Duodenal mucosa (tissue), 2 donors: ENCODE measurements around the gene PPID.
"Not testable (repeated sequence)": the region's sequence is repeated elsewhere in the genome, so short reads cannot be mapped to it uniquely, and the experiment has no call there.

Source experiments
- H3K27ac ChIP-seq: one replicate; pipeline ENCODE4 v1.7.0; 2013; ENCODE audit warnings: low read depth, low read length
- H3K27me3 ChIP-seq, 2 donors: one replicate each; pipeline ENCODE4 v1.7.0; 2013; ENCODE audit warnings: low read length in 2 of 2, control low read depth in 1 of 2; ENCODE audit not compliant: insufficient read depth in 2 of 2, control insufficient read depth in 1 of 2
- H3K36me3 ChIP-seq, 2 donors: one replicate each; pipeline ENCODE4 v1.7.0; 2013; ENCODE audit warnings: low read length in 2 of 2, control low read depth in 1 of 2; ENCODE audit not compliant: insufficient read depth in 2 of 2, control insufficient read depth in 1 of 2
- H3K4me1 ChIP-seq, 2 donors: one replicate each; pipeline ENCODE4 v1.7.0; 2013; ENCODE audit warnings: low read length in 2 of 2, control low read depth in 1 of 2; ENCODE audit not compliant: insufficient read depth in 2 of 2, control insufficient read depth in 1 of 2
- H3K4me3 ChIP-seq, 2 donors: one replicate each; pipeline ENCODE4 v1.7.0; 2013; ENCODE audit warnings: low read length in 2 of 2, low read depth in 1 of 2
- H3K9ac ChIP-seq, 2 donors: one replicate each; pipeline ENCODE4 v1.7.0; 2013; ENCODE audit warnings: low read length in 2 of 2, low read depth in 1 of 2
- H3K9me3 ChIP-seq, 2 donors: one replicate each; pipeline ENCODE4 v1.7.0; 2013; ENCODE audit warnings: low read length in 2 of 2, control low read depth in 1 of 2; ENCODE audit not compliant: control insufficient read depth in 1 of 2

Gene PPID

DNA sequence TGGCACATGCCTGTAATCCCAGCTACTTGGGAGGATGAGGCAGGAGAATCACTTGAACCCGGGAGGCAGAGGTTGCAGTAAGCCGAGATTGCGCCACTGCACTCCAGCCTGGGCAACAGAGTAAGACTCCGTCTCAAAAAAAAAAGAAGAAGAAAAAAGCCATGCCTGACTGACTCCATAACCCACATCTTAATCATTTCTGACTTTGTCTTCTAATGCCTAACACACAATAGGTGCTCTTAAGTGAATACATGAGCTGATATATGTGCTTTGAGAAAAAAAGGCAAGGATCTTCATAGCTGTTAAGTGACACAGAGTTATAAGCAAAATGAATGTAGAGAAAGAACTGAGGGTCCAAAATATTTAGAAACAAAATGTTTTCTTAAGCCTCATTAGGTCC is 10.6 kb downstream of the PPID start:
- H3K9me3 ChIP-seq, H3K27ac ChIP-seq, H3K9ac ChIP-seq, H3K4me1 ChIP-seq, H3K4me3 ChIP-seq, H3K27me3 ChIP-seq: not testable (repeated sequence)
- H3K36me3 ChIP-seq = peaks cover 24 to 74% of the 10 kb centered on the region in 2 donors

DNA sequence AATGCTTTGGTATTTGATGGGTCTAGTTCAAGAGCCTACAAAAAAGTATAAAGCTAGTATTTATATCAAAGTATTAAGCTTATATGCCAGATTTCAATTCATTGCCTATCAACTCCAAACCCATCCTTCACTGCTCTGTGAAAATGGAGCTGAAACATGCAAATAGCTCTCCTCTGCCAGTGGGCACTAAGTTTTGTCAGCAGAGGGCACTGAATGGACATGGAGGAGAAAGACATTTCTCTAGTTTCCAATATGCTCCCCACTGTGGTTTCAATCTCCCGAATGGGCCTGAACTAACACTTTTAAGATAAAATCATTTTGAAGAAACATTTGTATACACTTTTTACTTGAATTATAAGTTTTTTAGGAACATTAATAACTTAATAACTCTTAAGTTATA is 12.4 kb downstream of the PPID start:
- Histone ChIP-seq H3K9me3 (no peaks in the 10 kb centered on the region), H3K4me3 (no peak overlapping the region), H3K27me3 (no peaks in the 10 kb centered on the region), H3K9ac (no peak overlapping the region), H3K27ac (no peak overlapping the region), H3K4me1 (no peaks in the 10 kb centered on the region), H3K36me3 (peaks cover 17 to 77% of the 10 kb centered on the region in 2 donors)

DNA sequence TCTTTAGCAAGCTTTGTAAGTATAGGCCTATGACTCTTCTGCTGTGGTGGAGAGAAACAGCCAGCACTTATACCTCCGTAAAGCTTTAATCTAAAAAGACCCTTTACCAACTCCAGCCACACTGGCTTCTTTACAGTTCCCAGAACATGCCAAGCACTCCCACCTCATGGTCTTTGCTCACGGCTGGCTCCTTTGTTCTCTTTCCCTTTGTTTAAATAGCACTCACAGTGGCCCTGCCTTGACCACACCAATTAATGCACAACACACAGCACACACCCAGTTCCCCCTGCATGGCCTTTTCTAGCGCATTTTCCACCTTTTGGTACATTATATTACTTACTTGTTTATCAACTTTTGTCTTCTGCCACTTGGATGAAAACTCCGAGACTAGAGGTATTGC is 18.9 kb downstream of the PPID start:
- Histone ChIP-seq H3K27me3 (no peaks in the 10 kb centered on the region), H3K9me3 (no peaks in the 10 kb centered on the region), H3K4me1 (no peaks in the 10 kb centered on the region), H3K4me3 (no peak overlapping the region), H3K9ac (no peak overlapping the region), H3K36me3 (peaks cover 18 to 58% of the 10 kb centered on the region in 2 donors), H3K27ac (no peak overlapping the region)

DNA sequence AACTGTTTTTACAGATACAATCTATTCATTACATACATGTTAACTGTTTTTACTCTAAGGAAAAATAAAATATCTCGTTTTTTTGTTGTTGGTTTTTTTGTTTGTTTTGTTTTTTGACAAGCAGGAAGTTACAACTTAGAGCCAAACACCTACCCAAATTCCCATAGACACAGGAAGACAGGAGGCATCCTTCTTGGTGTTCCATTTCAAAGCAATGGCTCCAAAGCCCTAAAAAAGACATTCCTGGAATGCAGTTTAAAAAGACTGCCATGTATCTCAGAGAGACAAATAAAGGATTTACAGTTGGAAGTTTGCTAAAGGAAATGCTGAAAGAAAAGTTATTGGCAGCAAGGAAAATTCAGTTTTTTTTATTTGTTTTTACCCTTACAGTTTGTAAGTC is 34.4 kb downstream of the PPID start:
- no peak overlapping the region for H3K9ac ChIP-seq
- H3K4me3 ChIP-seq = no peak overlapping the region
- no peaks in the 10 kb centered on the region for H3K9me3 ChIP-seq
- peaks cover 0 to 44% of the 10 kb centered on the region in 2 donors for H3K36me3 ChIP-seq
- no peaks in the 10 kb centered on the region for H3K4me1 ChIP-seq
- no peak overlapping the region for H3K27ac ChIP-seq
- no peaks in the 10 kb centered on the region for H3K27me3 ChIP-seq

DNA sequence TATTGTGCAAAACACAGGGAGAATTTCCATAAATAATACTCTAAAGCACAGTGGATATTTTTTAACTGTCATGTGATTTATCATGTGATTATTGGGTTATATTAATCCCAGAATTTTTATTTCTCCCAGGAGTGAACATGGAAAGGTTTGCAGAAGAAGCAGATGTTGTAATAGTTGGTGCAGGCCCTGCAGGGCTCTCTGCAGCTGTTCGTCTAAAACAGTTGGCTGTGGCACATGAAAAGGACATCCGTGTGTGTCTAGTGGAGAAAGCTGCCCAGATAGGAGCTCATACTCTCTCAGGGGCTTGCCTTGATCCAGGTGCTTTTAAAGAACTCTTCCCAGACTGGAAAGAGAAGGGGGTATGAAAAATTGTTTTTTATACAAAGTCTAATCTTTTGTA is 41.1 kb downstream of the PPID start:
- H3K36me3 ChIP-seq = peaks cover 10 to 37% of the 10 kb centered on the region in 2 donors
- H3K9ac ChIP-seq = no peak overlapping the region
- no peak overlapping the region for H3K4me3 ChIP-seq
- no peaks in the 10 kb centered on the region for H3K9me3 ChIP-seq
- H3K27me3 ChIP-seq = no peaks in the 10 kb centered on the region
- H3K27ac ChIP-seq = no peak overlapping the region
- peaks cover 3% of the 10 kb centered on the region in 2 donors for H3K4me1 ChIP-seq

DNA sequence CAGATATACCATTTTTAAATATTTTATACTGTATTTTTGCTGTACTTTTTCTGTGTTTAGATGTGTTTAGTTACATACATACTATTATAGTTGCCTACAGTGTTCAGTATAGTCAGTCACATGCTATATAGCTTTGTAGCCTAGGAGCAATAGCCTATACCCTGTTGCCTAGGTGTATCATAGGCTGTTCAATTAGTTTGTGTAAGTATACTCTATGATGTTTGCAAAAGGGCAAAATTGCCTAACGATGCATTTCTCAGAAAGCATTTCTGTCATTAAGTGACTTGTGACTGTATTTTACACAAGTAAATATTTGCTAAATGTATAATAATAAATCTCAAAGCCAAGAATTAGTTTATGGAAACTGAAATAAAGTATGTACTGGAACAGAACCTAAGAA is 41.6 kb downstream of the PPID start:
- Histone ChIP-seq H3K4me3 (no peak overlapping the region), H3K36me3 (peaks cover 10 to 33% of the 10 kb centered on the region in 2 donors), H3K4me1 (peaks cover 3% of the 10 kb centered on the region in 2 donors), H3K27ac (no peak overlapping the region), H3K9ac (no peak overlapping the region), H3K9me3 (no peaks in the 10 kb centered on the region), H3K27me3 (no peaks in the 10 kb centered on the region)

DNA sequence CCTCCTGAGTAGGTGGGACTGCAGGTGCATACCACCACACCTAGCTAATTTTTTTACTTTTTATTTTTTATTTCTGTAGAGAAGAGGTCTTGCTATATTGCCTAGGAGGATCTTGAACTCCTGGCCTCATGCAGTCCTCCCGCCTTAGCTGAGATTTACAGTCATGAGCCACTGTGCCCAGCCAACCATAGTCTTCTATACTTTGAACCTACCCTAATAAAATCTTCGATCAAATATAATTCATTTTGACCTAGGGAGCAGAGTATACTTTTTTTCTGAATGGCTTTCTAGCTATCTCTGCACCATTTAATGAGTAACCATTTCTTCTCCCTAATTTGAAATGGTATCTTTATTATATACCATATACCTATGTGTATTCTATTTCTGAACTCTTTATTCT is 44.4 kb downstream of the PPID start:
- no peaks in the 10 kb centered on the region for H3K9me3 ChIP-seq
- no peaks in the 10 kb centered on the region for H3K27me3 ChIP-seq
- peaks cover 10 to 12% of the 10 kb centered on the region in 2 donors for H3K36me3 ChIP-seq
- H3K9ac ChIP-seq = no peak overlapping the region
- H3K4me1 ChIP-seq = peaks cover 3 to 5% of the 10 kb centered on the region in 2 donors
- no peak overlapping the region for H3K27ac ChIP-seq
- no peak overlapping the region for H3K4me3 ChIP-seq

DNA sequence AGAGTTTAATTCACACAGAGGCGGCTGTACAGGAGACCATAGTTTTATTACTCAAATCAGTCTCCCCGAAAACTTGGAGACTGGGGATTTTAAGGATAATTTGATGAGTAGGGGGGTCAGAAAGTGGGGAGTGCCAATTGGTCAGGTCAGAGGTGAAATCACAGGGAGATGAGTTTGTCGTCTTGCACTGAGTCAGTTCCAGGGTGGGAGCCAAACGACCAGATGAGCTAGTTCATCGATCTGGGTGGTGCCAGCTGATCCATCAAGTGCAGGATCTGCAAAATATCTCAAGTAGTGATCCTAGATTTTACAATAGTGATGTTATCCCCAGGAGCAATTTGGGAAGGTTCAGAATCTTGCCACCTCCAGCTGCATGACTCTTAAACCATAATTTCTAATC is 47.1 kb downstream of the PPID start:
- H3K4me1 ChIP-seq = peaks cover 9 to 10% of the 10 kb centered on the region in 2 donors
- H3K9ac ChIP-seq = no peak overlapping the region
- no peak overlapping the region for H3K27ac ChIP-seq
- H3K27me3 ChIP-seq = no peaks in the 10 kb centered on the region
- no peaks in the 10 kb centered on the region for H3K9me3 ChIP-seq
- no peak overlapping the region for H3K4me3 ChIP-seq
- H3K36me3 ChIP-seq = peaks cover 0 to 3% of the 10 kb centered on the region in 2 donors

DNA sequence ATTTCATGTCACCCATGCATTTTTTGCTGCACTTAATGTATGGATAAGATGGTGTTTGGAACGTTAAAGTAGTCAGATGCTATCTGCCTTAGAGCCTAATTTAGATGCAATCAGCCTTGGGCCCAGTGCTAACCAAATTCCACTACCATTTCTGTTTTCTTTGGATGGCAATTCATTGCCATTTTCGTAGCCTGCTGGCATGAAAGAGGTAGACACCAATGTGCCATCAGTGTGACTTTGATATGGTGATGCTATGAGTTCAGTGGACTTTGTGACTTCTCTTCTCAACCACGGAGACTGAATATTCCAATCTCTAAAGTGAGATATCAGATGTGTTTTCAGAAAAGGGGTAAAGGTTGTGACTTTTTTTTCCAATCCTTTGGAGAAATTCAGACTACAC is 49.6 kb downstream of the PPID start:
- Histone ChIP-seq H3K27me3 (no peaks in the 10 kb centered on the region), H3K9ac (no peak overlapping the region), H3K36me3 (no peaks in the 10 kb centered on the region), H3K9me3 (no peaks in the 10 kb centered on the region), H3K27ac (no peak overlapping the region), H3K4me1 (peaks cover 14 to 19% of the 10 kb centered on the region in 2 donors), H3K4me3 (no peak overlapping the region)

DNA sequence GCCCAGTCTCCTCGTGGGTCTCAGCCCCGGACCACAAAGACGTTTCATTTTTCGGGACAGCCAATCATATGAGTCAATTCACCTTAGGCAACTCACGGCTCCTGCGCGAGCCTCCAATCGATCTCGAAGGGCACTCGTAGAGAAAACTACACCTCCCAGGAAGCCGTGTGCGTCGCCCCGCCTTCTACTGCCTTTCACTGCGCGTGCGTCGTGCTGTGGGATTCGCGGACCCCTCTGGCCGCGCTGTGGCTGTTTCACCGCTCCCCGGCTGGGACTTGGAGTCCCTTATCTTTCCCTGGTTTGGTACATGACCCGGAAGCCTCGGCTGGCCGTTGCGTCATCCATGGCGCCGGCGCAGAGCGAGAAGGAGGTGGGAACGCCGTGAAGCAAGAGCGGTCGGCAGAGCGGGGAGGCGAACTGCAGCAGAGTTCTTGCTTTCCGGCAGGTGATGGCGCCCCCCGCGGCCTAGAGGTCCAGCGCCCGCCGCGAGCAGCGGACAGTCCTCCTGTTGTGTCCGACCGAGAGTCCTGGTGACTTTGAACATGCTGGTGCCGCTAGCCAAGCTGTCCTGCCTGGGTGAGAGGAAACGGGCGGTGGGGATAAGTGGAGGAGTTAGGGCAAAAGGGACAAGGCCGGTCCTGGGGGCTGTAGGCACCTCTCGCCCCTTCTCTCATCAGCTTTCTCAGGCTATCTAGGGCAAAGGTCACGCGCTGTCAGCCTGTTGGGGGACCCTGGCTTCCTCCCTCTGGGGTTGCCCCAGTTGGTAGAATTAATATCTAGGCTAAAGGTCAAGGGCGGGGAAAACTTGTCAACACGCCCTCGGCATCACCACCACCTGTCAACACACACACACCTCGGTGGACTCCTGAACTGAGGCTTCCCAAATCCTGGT is 51.0 kb downstream of the PPID start, which contains the start of gene ETFDH:
TSS of gene ETFDH (plus strand) at position 382 of the 892 bp plus-strand sequence. CDS start at position 543, 161 bp downstream.
- H3K27ac ChIP-seq = peak within 1 kb of the TSS; percentile 94
- no peaks in the 10 kb centered on the region for H3K27me3 ChIP-seq
- no peaks in the 10 kb centered on the region for H3K36me3 ChIP-seq
- H3K9me3 ChIP-seq = no peaks in the 10 kb centered on the region
- H3K4me1 ChIP-seq = peaks cover 14 to 17% of the 10 kb centered on the region in 2 donors
- H3K4me3 ChIP-seq = peak within 1 kb of the TSS; percentile 88 to 97
- H3K9ac ChIP-seq = peak within 1 kb of the TSS; percentile 88 to 100
